GM18867 (cell line): ENCODE measurements around the gene SCN9A.
A peak's percentile ranks its signal among the peaks of the same experiment; 100 is the strongest.
"Not testable (repeated sequence)": the region's sequence is repeated elsewhere in the genome, so short reads cannot be mapped to it uniquely, and the experiment has no call there.

Experiments used
- ATAC-seq: cut with Tn5 transposase; IDR thresholded peaks from one replicate; pipeline ENCODE4 v1.9.1; 2021; ENCODE audit warnings: mild to moderate bottlenecking, moderate library complexity; ENCODE audit not compliant: unreplicated experiment

The SCN9A gene

DNA sequence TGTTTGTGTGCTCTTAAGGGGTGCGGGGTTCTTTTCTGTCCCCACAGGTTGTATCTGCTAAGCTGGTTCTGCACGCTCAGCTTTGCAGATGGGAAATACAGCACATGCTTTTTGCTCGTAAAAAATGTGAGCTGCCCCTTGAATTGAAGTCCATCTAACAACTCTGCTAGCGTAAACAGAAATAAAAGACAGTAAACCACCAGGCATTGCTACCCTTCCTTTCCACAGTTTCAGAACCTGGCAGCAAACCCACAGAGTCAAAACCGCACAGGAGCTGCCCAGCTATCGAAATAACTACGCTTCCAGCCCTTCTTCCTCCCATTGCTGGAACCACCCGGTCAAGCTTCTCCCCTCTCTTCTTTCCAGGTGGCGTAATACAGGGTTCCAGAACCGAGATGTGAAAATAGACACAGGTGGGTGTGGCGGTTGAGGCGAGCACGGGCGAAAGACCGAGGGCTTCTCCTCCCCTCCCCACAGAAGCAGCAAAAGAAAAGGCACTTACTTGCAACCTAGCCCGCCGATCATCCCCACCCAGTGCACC lies 479 bp downstream of the SCN9A start:
- ATAC-seq = peak; percentile 23

DNA sequence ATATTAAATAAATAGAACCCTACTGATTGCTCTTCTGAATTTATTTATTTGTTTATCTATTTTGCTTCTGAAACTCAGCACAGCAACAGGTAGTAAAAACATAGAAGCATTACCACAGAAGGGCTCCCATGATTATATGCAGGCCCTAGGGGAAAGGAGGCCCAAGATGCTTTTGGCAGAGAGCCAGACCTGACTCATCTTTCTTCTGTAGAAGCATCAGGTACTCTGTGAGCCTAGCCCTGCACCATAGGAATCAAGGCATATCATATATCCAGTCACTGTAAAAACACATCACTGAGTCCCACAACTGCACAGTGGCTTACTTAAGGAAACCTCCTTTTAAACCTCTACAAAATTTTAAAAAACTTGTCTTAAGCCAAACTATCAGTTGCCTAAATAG lies 1.8 kb downstream of the SCN9A start:
- ATAC-seq = no peak

DNA sequence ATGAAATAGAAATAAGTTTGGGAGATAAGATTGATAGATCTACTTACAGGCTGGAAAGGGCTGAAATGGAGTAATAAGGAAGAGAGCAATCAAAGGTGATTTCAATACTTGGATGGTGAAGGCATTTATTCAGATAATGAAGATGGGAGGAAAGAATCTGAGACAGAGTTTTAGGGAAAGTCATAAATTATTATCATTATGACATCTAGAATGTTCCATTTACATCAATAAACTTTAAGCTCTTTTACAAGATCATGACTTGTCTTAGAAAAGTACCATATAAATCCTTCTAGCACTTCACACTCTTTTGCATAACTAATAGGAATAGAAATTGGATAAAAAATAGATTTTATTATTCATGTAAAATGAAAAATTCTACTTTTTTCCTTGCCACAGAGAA lies 2.2 kb downstream of the SCN9A start:
- no peak for ATAC-seq

DNA sequence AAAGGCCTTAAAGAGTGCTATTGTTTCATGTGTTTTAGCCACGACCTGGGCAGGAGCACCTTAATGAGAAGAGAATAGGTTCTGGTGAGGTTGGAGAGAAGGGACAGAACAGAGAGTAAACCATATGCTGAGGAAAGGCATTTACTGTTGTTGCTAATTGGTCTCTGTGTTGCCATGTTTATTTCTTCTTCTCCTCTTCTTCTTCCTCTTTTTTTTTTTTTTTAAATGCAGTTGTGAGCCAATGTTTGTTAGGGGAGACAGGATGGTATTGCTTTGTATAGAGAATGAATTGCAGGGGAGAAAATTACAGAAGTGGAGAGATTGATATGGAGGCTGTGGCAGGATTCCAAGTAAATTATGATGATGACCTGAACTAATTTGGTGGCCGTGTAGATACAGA lies 2.6 kb downstream of the SCN9A start:
- no peak for ATAC-seq

DNA sequence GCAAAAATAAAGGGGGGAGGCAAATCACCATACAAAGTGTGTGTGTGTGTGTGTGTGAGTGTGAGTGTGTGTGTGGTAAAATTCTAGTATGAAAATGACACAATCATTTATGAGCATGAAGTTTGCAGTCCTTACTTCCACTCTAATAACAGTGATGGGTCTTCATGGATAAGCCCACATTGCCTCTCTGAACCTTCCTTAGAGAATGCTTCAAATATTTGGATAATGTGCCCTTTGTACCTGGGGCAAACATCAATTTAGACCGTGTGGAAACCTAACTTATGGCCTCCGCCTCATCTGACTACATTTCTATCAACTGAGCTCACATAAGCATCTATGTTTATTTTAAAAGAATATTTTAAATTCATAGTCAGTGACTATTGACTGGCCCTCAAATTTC lies 3.7 kb downstream of the SCN9A start:
- ATAC-seq = no peak

DNA sequence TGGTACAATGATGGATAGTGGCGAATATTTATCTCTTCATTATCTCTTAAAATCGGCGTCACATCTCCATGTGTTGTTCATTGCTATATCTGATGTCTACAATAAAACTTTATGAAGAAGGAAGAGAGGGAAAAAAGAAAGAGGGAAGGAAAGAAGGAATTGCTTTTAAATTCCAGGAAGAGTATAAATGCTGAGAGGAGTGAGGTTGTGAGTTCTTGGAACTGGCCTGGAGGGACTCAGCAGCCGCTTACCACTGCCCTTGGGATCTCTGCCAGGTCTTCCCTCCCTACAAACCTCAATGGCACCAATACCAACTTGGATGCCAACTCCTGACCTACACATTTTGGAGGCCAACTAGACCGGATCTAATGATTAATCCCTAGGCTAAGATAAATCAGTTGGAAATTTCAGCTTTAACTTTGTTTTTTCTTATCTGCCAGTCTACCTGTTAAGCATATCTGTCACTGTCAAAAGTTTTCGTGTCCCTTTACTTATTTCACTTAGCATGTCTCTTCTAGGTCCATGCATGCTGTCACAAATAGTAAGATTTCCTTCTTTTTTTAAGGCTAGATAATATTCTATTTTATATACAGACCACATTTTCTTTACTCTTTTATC lies 9.8 kb downstream of the SCN9A start:
- ATAC-seq = no peak

DNA sequence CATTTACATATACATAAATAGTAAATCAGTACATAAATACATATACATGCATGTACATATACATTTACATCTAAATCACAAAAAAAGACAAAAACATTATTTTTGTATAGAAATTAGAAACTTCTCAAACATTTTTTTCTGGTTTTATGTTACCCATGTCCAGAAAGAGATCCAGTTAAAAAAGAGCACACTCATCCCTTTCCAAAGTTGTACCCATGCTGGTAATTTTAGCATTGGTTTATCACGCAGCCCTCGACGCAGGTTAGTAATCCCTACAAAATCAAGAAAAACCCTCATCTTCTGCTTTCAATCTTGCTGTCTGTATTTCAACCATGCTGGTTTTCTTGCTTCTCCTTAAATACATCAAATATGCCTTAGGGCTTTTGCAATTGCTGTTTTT lies 10.5 kb downstream of the SCN9A start:
- ATAC-seq = no peak

DNA sequence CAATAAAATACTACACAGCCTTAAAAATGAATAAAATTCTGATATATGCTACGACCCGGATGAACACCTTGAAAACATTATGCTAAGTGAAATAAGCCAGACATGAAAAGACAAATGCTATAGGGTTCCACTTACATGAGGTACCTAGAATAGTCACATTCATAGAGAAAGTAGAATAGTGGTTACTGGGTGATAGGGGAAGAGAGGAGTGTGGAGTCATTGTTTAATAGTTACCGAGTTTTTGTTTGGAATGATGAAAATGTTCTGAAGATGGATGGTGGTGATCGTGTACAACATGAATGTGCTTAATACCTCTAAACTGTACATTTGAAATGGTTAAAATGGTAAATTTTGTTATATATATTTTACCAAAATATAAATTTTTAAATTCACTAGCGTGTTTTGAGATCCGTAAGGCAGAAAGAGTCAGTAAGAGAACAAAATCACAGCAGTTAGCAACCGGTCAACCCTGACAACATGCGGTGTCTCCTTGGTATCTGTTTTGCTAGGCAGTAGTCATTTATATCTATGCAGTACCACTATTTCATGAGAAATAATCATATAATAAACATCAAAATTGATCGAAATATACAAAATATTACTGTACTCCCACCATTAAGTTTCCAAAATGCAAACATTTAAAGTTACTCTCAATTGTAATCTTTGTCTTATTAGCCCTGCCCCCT lies 11.1 kb downstream of the SCN9A start:
- ATAC-seq = no peak

DNA sequence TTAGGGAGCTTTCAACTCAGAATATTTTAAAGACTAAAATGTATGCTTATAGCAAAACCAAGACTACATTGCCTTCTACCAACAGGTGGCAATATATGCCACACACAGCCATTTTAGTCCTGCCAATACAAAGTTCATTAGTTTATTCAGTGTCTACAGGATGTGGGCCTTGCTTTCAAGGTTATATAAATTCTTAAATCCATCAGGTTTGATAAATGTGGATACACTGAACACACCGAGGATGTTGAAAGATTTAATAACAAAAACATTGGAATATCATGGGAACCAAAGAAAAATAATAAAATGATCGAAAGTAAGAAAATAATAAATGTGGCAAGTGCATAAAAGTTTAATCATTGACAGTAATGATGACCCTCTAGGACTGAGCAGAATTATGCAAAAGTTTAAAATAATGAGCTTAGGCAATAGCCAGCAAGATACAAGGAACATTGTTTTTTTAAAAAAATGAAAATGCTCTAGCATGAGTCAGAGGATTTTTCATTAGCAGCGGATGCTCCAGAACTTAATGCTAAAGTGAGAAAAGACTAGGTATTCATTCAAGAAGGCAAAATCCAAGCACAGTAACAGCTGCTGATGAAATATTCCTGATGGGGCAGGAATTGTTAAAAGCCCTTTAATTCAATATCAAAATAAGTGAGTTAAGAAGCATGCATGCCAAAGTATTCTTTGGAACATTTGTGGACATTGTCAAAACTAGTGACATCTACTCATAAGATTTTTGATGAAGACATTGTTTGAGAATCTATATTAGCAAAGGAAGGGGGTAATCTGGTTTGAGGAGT lies 14.2 kb downstream of the SCN9A start:
- ATAC-seq = peak; percentile 87

DNA sequence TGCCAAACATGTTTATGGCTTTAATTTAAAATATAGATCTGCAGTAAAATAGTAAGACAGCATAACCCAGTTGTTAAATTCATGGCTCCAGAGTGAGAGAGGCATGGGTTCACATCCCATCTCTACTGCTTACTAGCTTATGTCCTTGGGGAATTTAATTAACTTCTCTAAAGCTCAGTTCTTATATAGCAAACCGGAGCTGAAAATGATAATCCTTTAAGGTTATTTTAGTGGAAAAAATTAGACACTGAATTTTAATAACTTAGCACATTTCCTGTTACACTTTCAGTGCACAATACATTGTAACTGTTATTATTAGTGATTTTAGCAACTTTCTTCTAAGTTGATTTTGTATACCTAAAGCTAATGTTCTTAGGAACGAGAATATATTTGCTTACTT lies 14.8 kb downstream of the SCN9A start:
- ATAC-seq = peak; percentile 7

DNA sequence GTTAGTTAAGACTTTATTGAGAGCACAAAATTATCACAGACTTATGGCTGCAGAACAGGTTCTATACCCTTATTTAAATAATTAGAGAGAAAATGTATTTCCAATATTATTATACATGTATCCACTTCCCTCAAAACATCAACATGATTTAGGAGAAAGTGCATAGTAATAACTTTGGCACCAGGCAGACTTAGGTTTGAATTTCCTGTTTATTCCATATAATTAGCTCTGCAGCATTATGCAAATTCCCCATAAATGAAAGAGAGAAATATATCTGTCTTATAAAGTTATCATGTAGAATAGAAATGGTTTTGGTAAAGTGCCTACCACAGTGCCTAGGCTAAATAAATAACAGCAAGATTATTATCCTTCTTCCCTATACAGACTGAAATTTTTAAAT lies 15.3 kb downstream of the SCN9A start:
- ATAC-seq = no peak

DNA sequence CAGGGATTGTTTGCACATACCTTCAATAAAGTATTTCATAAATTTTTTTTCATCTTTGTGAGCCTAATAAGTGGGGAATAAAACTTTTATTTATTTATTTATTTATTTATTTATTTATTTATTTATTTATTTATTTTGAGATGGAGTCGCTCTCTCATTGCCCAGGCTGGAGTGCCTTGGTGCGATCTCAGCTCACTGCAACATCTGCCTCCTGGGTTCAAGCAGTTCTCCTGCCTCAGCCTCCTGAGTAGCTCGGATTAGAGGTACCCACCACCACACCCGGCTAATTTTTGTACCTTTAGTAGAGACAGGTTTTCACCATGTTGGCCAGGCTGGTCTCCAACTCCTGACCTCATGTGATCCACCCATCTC lies 17.8 kb downstream of the SCN9A start:
- ATAC-seq = not testable (repeated sequence)

DNA sequence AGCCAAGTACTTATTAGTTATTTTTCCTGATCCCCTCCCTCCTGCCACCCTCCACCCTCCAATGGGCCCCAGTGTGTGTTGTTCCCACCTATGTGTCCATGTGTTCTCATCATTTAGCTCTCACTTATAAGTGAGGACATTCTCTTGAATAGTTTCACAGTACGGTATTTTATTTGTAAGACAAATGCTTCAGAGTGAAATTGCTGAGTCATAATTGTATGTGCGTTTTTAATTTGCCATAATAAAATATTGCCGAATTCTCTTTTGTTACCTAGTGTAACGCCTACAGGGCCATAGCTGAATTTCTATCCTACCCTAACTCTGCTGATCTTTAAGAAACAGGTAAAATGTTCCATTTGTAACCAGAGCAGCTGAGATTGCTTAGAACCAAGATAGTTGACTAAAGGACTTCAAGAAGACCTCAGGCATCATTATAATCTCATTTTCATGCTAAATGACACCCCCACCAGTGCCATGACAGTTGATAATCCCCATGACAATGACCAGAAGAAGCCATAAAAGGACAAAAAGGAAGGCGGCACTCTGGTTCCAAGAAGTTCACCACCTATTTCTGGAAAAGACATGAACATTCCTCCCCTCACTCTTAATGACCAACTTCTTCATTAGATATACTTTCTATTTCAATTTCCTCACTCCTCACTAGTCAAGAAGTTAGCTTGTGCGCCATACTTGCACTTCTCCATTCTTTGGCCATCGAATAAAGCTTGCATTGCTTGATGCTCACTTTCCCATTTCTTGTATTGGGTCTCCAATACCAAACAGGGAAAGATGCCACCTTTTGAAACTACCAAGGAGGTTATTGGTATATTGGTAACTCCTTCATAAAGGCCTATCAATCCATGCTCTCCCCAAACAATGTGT lies 18.4 kb downstream of the SCN9A start:
- no peak for ATAC-seq

DNA sequence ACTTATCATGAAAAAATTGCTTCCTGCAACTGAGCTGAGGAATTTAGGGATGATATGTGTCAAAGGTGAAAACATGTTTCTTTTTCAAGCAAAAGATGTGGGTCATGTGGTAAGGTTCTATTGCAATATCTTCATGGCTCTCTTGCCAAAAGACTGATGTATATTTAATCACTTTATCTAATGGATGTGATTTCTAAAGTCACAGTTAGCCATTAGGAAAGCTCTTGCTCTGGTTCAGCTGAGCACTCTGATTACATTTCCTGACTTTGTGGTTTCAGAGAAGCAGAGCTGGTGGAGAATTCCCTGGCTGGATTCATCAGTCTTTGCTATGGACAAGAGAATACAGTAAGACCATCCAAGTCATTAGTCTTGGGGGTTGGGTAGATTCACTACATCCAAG lies 24.4 kb downstream of the SCN9A start:
- ATAC-seq = no peak

DNA sequence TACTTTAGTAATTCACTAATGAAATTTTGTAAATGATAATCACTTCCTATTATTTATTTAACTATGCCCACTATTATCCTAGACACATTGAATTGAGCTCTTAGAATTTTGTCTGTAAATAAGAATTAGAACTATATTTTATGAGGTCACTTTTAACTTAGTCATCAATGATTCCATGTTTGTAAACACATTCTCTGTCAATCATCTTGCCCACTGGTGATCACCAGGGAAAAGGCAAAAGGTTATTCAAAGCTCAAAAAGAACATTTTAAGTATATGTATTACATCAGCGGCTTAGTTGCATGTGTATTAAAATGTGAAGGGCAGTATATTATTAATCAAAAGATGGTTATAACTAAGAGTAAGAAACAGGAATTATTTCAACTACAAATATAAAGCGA lies 25.2 kb downstream of the SCN9A start:
- ATAC-seq = no peak

DNA sequence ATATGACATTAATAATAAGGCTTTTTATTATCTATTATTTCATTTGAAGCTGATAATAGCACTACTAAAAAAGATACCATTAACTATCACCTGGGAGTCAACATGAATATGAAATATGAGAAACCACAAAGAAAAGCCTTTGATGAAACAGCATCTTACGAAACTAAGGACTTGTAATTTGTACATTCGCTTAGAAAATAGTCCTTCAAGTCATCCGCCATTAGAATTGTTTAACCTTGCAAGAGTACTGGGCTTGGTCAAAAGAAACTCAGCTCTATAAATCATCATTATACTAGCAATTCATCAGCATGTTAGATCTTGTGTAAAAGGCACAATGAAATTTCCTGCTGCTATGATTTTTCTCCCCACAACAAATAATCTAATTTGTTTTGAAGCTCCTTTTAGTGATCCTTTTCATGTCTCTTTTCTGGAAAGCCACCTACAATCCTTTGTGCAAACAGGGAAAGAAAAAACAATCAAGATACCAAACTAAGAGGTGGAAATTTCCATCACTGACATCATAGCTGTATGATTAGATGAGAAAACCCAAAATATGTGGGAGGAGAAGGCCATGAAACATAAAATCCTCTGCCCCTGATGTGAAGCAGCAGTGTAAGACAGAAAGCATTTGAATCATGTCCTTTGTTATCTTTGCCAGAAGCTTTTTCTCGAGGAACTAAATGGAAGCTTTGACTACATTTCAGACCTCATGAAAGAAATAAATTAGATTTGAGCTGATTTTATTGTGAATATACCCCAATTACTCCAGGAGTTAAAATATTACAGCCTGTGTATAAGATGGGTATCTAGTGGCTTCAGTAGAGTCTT lies 31.2 kb downstream of the SCN9A start:
- no peak for ATAC-seq

DNA sequence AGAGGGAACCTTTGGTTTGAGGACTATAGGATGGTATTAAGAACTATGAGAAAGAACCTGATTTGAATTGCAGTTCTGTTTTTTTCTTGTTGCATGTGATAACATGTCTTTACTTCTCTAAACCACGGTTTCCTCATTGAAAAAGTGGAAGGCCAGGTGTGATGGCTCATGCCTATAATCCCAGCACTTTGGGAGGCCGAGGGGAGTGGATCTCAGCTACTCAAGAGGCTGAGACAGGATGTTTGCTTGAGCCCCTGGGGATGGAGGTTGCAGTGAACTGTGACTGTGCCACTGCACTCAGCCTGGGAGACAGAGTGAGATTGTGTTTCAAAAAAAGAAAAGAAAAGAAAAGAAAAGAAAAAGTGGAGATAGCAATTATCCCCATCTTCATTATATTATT lies 32.3 kb downstream of the SCN9A start:
- peak; percentile 44 for ATAC-seq

DNA sequence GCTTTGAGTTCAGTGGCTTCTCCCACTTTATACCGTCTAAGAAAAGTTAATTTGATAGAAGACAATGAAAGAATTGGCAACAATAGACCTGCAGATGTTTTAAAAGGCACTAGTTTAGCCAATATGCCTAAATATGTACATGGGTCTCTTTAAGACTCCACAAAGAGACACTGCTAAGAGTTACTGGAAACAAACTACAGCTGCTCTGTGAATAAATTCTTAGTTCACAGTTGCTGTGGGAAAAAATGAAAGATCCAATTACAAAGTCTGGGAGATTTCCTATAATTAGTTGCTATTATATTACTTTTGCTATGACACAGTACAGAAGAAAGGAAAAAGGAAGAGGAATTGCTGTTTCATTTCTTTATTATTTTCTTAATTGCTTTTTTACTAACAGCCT lies 34.3 kb downstream of the SCN9A start:
- no peak for ATAC-seq

DNA sequence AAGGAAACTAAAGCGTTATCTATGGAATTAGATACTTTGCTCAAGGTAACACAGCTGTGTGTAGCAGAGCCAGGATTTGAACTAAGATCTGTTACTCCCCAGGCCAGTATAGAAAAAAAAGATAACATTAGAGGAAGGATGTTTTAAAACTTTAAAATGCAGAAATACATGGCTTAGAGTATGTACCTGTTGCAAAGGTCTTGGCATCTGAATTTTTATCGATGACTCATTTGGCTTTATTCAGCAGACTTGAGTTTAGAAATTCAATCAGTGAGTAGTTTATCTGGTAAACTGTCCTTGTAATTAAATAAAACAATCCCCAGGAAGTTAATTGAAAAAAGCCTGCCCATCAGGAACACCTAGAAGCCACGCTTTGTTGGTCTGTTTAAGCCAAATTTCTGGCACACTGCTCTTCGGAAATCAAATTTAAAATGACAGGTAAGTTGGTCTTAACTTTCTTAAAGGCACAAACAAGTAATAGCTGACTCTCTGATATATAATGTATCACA lies 36.9 kb downstream of the SCN9A start:
- ATAC-seq = no peak

DNA sequence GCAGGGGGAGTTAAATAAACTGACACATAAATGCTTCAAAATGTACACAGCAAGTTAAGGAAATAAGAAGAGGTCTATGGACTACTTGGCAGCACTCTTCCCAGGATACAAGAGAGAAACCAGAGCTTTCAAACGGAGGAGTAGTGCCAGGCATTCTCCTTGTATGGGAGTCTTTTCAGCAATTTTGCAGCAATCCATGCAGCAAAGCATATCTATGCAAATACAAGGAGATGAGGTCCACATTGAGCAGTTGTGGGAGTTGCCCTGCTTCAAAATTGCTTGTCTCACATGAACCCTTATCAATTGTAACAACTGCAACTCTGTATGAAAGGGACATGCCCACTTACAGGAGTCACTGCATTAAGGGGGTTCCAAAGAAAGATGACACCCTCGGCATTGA lies 37.8 kb downstream of the SCN9A start:
- no peak for ATAC-seq
